Ishikawa (cell line): Measurements from ENCODE around the gene CALD1.

Experiments
- CEBPB ChIP-seq: IDR thresholded peaks from 2 replicates; pipeline ENCODE4 v1.6.1; 2012
- CREB1 ChIP-seq: IDR thresholded peaks from 2 replicates; pipeline ENCODE4 v1.6.1; 2012; ENCODE audit warnings: low read depth
- EGR1 ChIP-seq: IDR thresholded peaks from 2 replicates; pipeline ENCODE4 v1.6.1; 2012
- EP300 ChIP-seq: IDR thresholded peaks from 2 replicates; pipeline ENCODE4 v1.6.1; 2012; ENCODE audit warnings: borderline replicate concordance
- FOXM1 ChIP-seq: IDR thresholded peaks from 2 replicates; pipeline ENCODE4 v1.6.1; 2012; ENCODE audit warnings: low read depth, borderline replicate concordance
- NFIC ChIP-seq: IDR thresholded peaks from 2 replicates; pipeline ENCODE4 v1.6.1; 2012
- RAD21 ChIP-seq: IDR thresholded peaks from 2 replicates; pipeline ENCODE4 v1.6.1; 2012; ENCODE audit warnings: low read depth
- REST ChIP-seq: IDR thresholded peaks from 2 replicates; pipeline ENCODE4 v1.6.1; 2012; ENCODE audit warnings: low read depth, mild to moderate bottlenecking
- TAF1 ChIP-seq: IDR thresholded peaks from 2 replicates; pipeline ENCODE4 v1.6.1; 2012; ENCODE audit warnings: low read depth, mild to moderate bottlenecking
- TCF12 ChIP-seq: IDR thresholded peaks from 2 replicates; pipeline ENCODE4 v1.6.1; 2012; ENCODE audit warnings: low read depth
- TEAD4 ChIP-seq: IDR thresholded peaks from 2 replicates; pipeline ENCODE4 v1.6.1; 2012
- USF1 ChIP-seq: IDR thresholded peaks from 2 replicates; pipeline ENCODE4 v1.6.1; 2012
- YY1 ChIP-seq: IDR thresholded peaks from 2 replicates; pipeline ENCODE4 v1.6.1; 2012; ENCODE audit warnings: low read depth
- ZBTB7A ChIP-seq: IDR thresholded peaks from 2 replicates; pipeline ENCODE4 v1.6.1; 2012; ENCODE audit warnings: low read depth
- TF ChIP-seq, protein P1 (sequence below): IDR thresholded peaks from 2 replicates; pipeline ENCODE4 v1.6.1; 2012

CALD1 gene

DNA sequence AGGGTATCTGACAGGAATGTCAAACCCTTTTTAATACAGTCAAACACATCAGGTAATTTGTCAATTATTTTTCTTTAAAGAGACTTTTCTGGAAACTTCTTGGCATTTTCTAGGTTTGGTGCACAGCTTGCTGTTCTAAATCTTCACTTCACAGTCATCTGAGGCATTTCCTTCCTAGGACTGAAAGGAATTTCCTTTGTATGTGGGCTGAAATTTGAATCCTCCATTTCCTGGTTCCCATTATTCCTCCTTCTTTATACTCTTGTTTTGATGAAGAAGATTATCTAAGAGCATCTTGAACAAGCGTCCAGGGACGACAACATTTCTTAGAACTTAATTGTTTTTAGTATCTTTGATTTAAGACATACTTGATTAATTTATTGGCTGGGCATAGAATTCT, 24.9 kb downstream of the CALD1 start:
- TF ChIP-seq USF1 (no peak), TEAD4 (peak; percentile 49; the same call in 1 of the 2 replicates)

DNA sequence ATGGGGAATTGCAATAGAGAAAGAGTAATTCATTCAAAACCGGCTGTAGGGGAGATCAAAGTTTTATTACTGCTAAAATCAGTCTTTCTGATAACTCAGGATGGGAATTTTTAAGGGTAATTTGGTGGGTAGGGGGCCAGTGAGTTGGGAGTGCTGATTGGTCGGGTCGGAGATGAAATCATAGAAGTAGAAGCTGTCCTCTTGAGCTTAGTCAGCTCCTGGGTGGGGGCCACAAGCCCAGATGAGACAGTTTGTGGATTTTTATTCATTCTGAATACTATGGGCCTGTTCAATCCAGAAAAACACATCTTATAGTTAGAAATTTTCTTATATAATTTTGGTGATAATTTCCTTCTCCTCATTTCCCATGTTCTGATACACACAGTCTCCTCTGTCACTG, 25.4 kb downstream of the CALD1 start:
- TF ChIP-seq TCF12 = no peak
- TF ChIP-seq TEAD4 = no peak
- no peak for TF ChIP-seq REST
- no peak for TF ChIP-seq CEBPB
- no peak for TF ChIP-seq CREB1
- TF ChIP-seq, protein P1, sequence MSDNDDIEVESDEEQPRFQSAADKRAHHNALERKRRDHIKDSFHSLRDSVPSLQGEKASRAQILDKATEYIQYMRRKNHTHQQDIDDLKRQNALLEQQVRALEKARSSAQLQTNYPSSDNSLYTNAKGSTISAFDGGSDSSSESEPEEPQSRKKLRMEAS = no peak
- TF ChIP-seq NFIC = no peak
- TF ChIP-seq TAF1 = no peak
- no peak for TF ChIP-seq YY1
- TF ChIP-seq EGR1 = no peak
- no peak for TF ChIP-seq ZBTB7A
- TF ChIP-seq EP300 = no peak
- no peak for TF ChIP-seq RAD21
- TF ChIP-seq USF1 = no peak
- TF ChIP-seq FOXM1 = no peak

- TF ChIP-seq EGR1 (no peak), TCF12 (no peak), NFIC (no peak), RAD21 (no peak), ZBTB7A (no peak), YY1 (no peak), TEAD4 (no peak), REST (no peak), CREB1 (no peak), CEBPB (no peak), USF1 (no peak), TAF1 (no peak), FOXM1 (no peak), EP300 (no peak)
- TF ChIP-seq, protein P1 = no peak
These were observed 26.8 kb downstream of the CALD1 start for GRCh38 chr7:134806197-134806596.

DNA sequence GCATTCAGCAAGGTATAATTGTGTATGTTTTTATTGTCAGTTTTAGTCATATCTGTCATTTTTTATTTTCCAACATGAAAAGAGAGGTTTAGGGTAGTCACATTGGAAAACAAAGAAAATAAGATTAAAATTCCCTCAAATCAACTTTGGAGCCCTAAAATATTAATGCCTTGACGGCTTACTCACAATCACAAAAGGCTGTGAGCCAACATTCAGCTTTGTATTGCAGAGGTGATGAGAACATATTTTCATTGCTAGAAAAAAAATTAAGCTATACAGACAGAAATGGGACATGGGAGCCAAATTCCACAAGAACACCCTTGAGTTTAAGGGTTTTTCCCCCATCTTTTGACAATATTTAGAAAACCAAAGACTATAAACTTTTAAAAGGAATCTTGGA, 30.2 kb downstream of the CALD1 start:
- TF ChIP-seq FOXM1 (no peak), NFIC (no peak), EP300 (no peak), TAF1 (no peak), RAD21 (no peak), CREB1 (no peak), EGR1 (no peak), CEBPB (no peak), USF1 (no peak), TCF12 (no peak)
- TF ChIP-seq, protein P1 = no peak

DNA sequence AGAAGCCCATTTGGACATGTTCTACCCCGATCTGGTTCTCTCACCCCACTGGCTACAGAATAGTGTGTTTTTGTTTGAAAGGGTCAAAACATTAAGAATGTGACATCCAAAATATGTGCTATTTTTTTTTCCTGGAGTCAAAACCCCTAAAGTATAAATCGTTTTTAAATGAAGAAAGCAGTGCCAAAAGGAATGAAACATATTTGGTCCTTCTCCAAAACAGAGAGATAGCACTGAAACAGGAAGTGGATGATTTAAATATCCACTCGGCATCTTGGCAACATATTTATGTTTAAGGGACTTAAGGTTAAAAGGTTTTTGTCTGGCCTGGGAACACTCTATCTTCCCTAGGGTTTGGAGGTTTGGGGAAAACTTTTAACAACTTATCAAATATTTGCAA, 32.3 kb downstream of the CALD1 start:
- no peak for TF ChIP-seq ZBTB7A
- TF ChIP-seq FOXM1 = no peak
- TF ChIP-seq TAF1 = no peak
- TF ChIP-seq CREB1 = no peak
- no peak for TF ChIP-seq TCF12
- TF ChIP-seq REST = no peak
- no peak for TF ChIP-seq YY1
- TF ChIP-seq RAD21 = no peak
- no peak for TF ChIP-seq CEBPB
- TF ChIP-seq USF1 = no peak
- TF ChIP-seq TEAD4 = no peak
- no peak for TF ChIP-seq EP300
- TF ChIP-seq, protein P1 = no peak
